Astrocyte (in vitro differentiated cells and primary cell): ENCODE results near the gene TLX2. TPM values are rescaled to one million over a fixed set of nuclear protein-coding genes. Genes with fewer than 3 reads are reported as not detected.
A peak's percentile ranks its signal among the peaks of the same experiment; 100 is the strongest.

Experiments used
- DNase-seq: peaks from one replicate; pipeline ENCODE4 v3.0.0-alpha.2; 2010; ENCODE audit warnings: low read depth
- FAIRE-seq: peaks from 2 replicates; lab custom pipeline; 2011; peaks lifted over from hg19 to GRCh38; lab: Jason Lieb, UNC
- H2AFZ ChIP-seq: 2 replicates; pipeline ENCODE4 v1.6.0; 2012; ENCODE audit warnings: low read depth, low read length, inconsistent platforms
- H3K27ac ChIP-seq: 2 replicates; pipeline ENCODE4 v1.5.1; 2011; ENCODE audit warnings: low read depth, low read length, inconsistent platforms
- H3K27me3 ChIP-seq: 2 replicates; pipeline ENCODE4 v1.6.0; 2011; ENCODE audit warnings: low read length, inconsistent platforms; ENCODE audit not compliant: insufficient read depth
- H3K36me3 ChIP-seq: 2 replicates; pipeline ENCODE4 v1.5.1; 2011; ENCODE audit warnings: low read length, inconsistent platforms; ENCODE audit not compliant: insufficient read depth
- H3K4me1 ChIP-seq: 2 replicates; pipeline ENCODE4 v1.5.1; 2011; ENCODE audit warnings: low read length, inconsistent platforms; ENCODE audit not compliant: insufficient read depth
- H3K4me2 ChIP-seq: 2 replicates; pipeline ENCODE4 v1.6.0; 2012; ENCODE audit warnings: low read length, inconsistent platforms
- H3K4me3 ChIP-seq: 2 replicates; pipeline ENCODE4 v1.5.1; 2011; ENCODE audit warnings: low read depth, mild to moderate bottlenecking, low read length, inconsistent platforms; ENCODE audit not compliant: insufficient read depth
- H3K79me2 ChIP-seq: 2 replicates; pipeline ENCODE4 v1.6.0; 2012; ENCODE audit warnings: mild to moderate bottlenecking, low read length, inconsistent platforms; ENCODE audit not compliant: insufficient read depth
- H3K9ac ChIP-seq: 2 replicates; pipeline ENCODE4 v1.6.0; 2012; ENCODE audit warnings: mild to moderate bottlenecking, low read length, inconsistent platforms
- H3K9me3 ChIP-seq: 2 replicates; pipeline ENCODE4 v1.5.1; 2012; ENCODE audit warnings: low read depth, mild to moderate bottlenecking, low read length, inconsistent platforms; ENCODE audit not compliant: insufficient read depth
- H4K20me1 ChIP-seq: 2 replicates; pipeline ENCODE4 v1.6.0; 2012; ENCODE audit warnings: low read length, inconsistent platforms; ENCODE audit not compliant: insufficient read depth
- H3K27ac Mint-ChIP-seq: one replicate; pipeline ENCODE4 v1.8.0; 2021; ENCODE audit warnings: mild to moderate bottlenecking, mixed read lengths; ENCODE audit not compliant: unreplicated experiment
- H3K27me3 Mint-ChIP-seq: one replicate; pipeline ENCODE4 v1.8.0; 2021; ENCODE audit warnings: low read depth, mixed read lengths; ENCODE audit not compliant: unreplicated experiment
- H3K36me3 Mint-ChIP-seq: one replicate; pipeline ENCODE4 v1.8.0; 2021; ENCODE audit warnings: low read depth, mixed read lengths; ENCODE audit not compliant: unreplicated experiment
- H3K4me1 Mint-ChIP-seq: one replicate; pipeline ENCODE4 v1.8.0; 2021; ENCODE audit warnings: low read depth, mixed read lengths; ENCODE audit not compliant: unreplicated experiment
- H3K4me3 Mint-ChIP-seq: one replicate; pipeline ENCODE4 v1.8.0; 2021; ENCODE audit warnings: mild to moderate bottlenecking, moderate library complexity, mixed read lengths; ENCODE audit not compliant: unreplicated experiment
- H3K9me3 Mint-ChIP-seq: one replicate; pipeline ENCODE4 v1.8.0; 2021; ENCODE audit warnings: mild to moderate bottlenecking, mixed read lengths; ENCODE audit not compliant: unreplicated experiment
- CTCF ChIP-seq: IDR thresholded peaks from 2 replicates; pipeline ENCODE4 v1.5.1; 2011; ENCODE audit warnings: low read depth, mild to moderate bottlenecking, inconsistent platforms, low read length, moderate library complexity; ENCODE audit not compliant: insufficient read depth
- EZH2 ChIP-seq: IDR thresholded peaks from 2 replicates; pipeline ENCODE4 v1.6.1; 2012; ENCODE audit warnings: mild to moderate bottlenecking, low read length, inconsistent platforms; ENCODE audit not compliant: insufficient read depth
- total RNA-seq: library from RNA; stranded (reverse); gene quantifications from 2 replicates; pipeline ENCODE4 v1.2.1, GENCODE V29; 2021

The TLX2 gene
- total RNA-seq, 1 donor from 2014 or later = not detected

GRCh38 chr2:74512744-74513604 lies 1.3 kb upstream of the TLX2 start:
- Mint-ChIP-seq H3K27me3 (peaks cover 68% of the 10 kb centered on the region), H3K27ac (peak overlapping the region; percentile 66), H3K36me3 (no peaks in the 10 kb centered on the region), H3K4me1 (peaks cover 3% of the 10 kb centered on the region), H3K9me3 (peaks cover 8% of the 10 kb centered on the region), H3K4me3 (no peak overlapping the region)
- Histone ChIP-seq H3K79me2 (no peaks in the 10 kb centered on the region), H4K20me1 (peaks cover 6% of the 10 kb centered on the region), H3K9ac (no peak overlapping the region), H3K4me3 (no peak overlapping the region), H3K4me2 (no peak overlapping the region), H3K36me3 (no peaks in the 10 kb centered on the region), H3K27ac (no peak overlapping the region), H3K27me3 (peaks cover 73% of the 10 kb centered on the region), H3K9me3 (no peaks in the 10 kb centered on the region), H2AFZ (no peak overlapping the region), H3K4me1 (peaks cover 15% of the 10 kb centered on the region)
- FAIRE-seq = no peak
- TF ChIP-seq CTCF = no peak
- no peak for TF ChIP-seq EZH2
- no peak for DNase-seq

GRCh38 chr2:74513605-74514367 lies 464 bp upstream of the TLX2 start:
- Mint-ChIP-seq H3K4me3 (no peak overlapping the region), H3K4me1 (no peaks in the 10 kb centered on the region), H3K27ac (no peak overlapping the region), H3K9me3 (peaks cover 8% of the 10 kb centered on the region), H3K36me3 (no peaks in the 10 kb centered on the region), H3K27me3 (peaks cover 71% of the 10 kb centered on the region)
- FAIRE-seq (no peak), DNase-seq (no peak)
- peaks cover 6% of the 10 kb centered on the region for H4K20me1 ChIP-seq
- no peaks in the 10 kb centered on the region for H3K79me2 ChIP-seq
- TF ChIP-seq CTCF (no peak), EZH2 (peak; percentile 78)
- H3K27ac ChIP-seq = no peak overlapping the region
- no peak overlapping the region for H3K9ac ChIP-seq
- no peaks in the 10 kb centered on the region for H3K9me3 ChIP-seq
- no peak overlapping the region for H2AFZ ChIP-seq
- no peaks in the 10 kb centered on the region for H3K36me3 ChIP-seq
- no peak overlapping the region for H3K4me3 ChIP-seq
- H3K4me1 ChIP-seq = peaks cover 11% of the 10 kb centered on the region
- H3K4me2 ChIP-seq = no peak overlapping the region
- peaks cover 81% of the 10 kb centered on the region for H3K27me3 ChIP-seq
